Activated CD4-positive, alpha-beta memory T cell treated with anti-CD3 and anti-CD28 coated beads for 36 hours (primary cell): ENCODE results near the gene LAMB1. TPM values are rescaled to one million over a fixed set of nuclear protein-coding genes. Genes with fewer than 3 reads are reported as not detected.
"Not testable (repeated sequence)": the region's sequence is repeated elsewhere in the genome, so short reads cannot be mapped to it uniquely, and the experiment has no call there.

Experiments used
- CTCF ChIA-PET: fragments of 350-600 bp; sonication (Branson Sonifier 250); formaldehyde crosslinking; loops from one replicate; lab custom pipeline; 2021; ENCODE audit warnings: antibody characterized with exemption, inconsistent platforms; lab: Charles Lee
- POLR2A ChIA-PET: fragments of 350-600 bp; sonication (Branson Sonifier 250); formaldehyde crosslinking; loops from one replicate; lab custom pipeline; 2021; ENCODE audit warnings: antibody characterized with exemption; lab: Charles Lee
- DNase-seq: peaks from one replicate; pipeline ENCODE4 v3.0.0-alpha.2; 2020
- H3K27ac Mint-ChIP-seq: one replicate; pipeline ENCODE4 v1.8.0; 2021; ENCODE audit warnings: mixed read lengths
- H3K27me3 Mint-ChIP-seq: one replicate; pipeline ENCODE4 v1.8.0; 2021; ENCODE audit warnings: mixed read lengths
- H3K36me3 Mint-ChIP-seq: one replicate; pipeline ENCODE4 v1.8.0; 2021; ENCODE audit warnings: mixed read lengths
- H3K4me1 Mint-ChIP-seq: one replicate; pipeline ENCODE4 v1.8.0; 2021; ENCODE audit warnings: low read depth, mixed read lengths
- H3K4me3 Mint-ChIP-seq: one replicate; pipeline ENCODE4 v1.8.0; 2021; ENCODE audit warnings: mild to moderate bottlenecking, mixed read lengths
- H3K9me3 Mint-ChIP-seq: one replicate; pipeline ENCODE4 v1.8.0; 2021; ENCODE audit warnings: mixed read lengths
- intact Hi-C: fragments of 100-400 bp; cut with micrococcal nuclease; formaldehyde crosslinking; loops from one replicate; pipeline ENCODE4 v1.15.1; 2023
- total RNA-seq, 2 experiments: library from RNA; stranded (reverse); gene quantifications; one replicate each; pipeline ENCODE4 v1.2.3, GENCODE V29; 2021

The LAMB1 gene
- total RNA-seq, 2 experiments from 2014 or later = not detected

GRCh38 chr7:107960272-107960671, 42.7 kb downstream of the LAMB1 start:
- H3K4me3 Mint-ChIP-seq = no peak overlapping the region

GRCh38 chr7:107959527-107959898, 43.4 kb downstream of the LAMB1 start:
- no peaks in the 10 kb centered on the region for H3K9me3 Mint-ChIP-seq
- peaks cover 11% of the 10 kb centered on the region for H3K27me3 Mint-ChIP-seq
- intact Hi-C loops = no loop called here
- no peaks in the 10 kb centered on the region for H3K4me1 Mint-ChIP-seq
- DNase-seq = no peak
- no peaks in the 10 kb centered on the region for H3K36me3 Mint-ChIP-seq
- ChIA-PET CTCF (no interaction called here), POLR2A (no interaction called here)
- H3K4me3 Mint-ChIP-seq = no peak overlapping the region
- no peak overlapping the region for H3K27ac Mint-ChIP-seq

More at GRCh38 chr7:107960272-107960671, 42.7 kb downstream of the LAMB1 start:
- Mint-ChIP-seq H3K27ac (no peak overlapping the region), H3K36me3 (no peaks in the 10 kb centered on the region), H3K9me3 (no peaks in the 10 kb centered on the region), H3K27me3 (peaks cover 11% of the 10 kb centered on the region), H3K4me1 (no peaks in the 10 kb centered on the region)
- ChIA-PET POLR2A (no interaction called here), CTCF (no interaction called here)
- intact Hi-C loops = no loop called here
- no peak for DNase-seq

GRCh38 chr7:107958764-107959526, 44.0 kb downstream of the LAMB1 start:
- ChIA-PET POLR2A (no interaction called here), CTCF (no interaction called here)
- intact Hi-C loops = no loop called here
- no peak overlapping the region for H3K4me3 Mint-ChIP-seq
- no peaks in the 10 kb centered on the region for H3K36me3 Mint-ChIP-seq
- no peaks in the 10 kb centered on the region for H3K9me3 Mint-ChIP-seq
- no peaks in the 10 kb centered on the region for H3K4me1 Mint-ChIP-seq
- H3K27ac Mint-ChIP-seq = no peak overlapping the region
- no peak for DNase-seq
- H3K27me3 Mint-ChIP-seq = peaks cover 11% of the 10 kb centered on the region

- intact Hi-C loops = no loop called here
- no peak overlapping the region for H3K27ac Mint-ChIP-seq
- peaks cover 15% of the 10 kb centered on the region for H3K27me3 Mint-ChIP-seq
- ChIA-PET POLR2A (no interaction called here), CTCF (no interaction called here)
- no peaks in the 10 kb centered on the region for H3K4me1 Mint-ChIP-seq
- no peaks in the 10 kb centered on the region for H3K9me3 Mint-ChIP-seq
- H3K36me3 Mint-ChIP-seq = no peaks in the 10 kb centered on the region
- H3K4me3 Mint-ChIP-seq = no peak overlapping the region
- DNase-seq = no peak
Observed at GRCh38 chr7:107957436-107957835, 45.5 kb downstream of the LAMB1 start.

- peaks cover 15% of the 10 kb centered on the region for H3K27me3 Mint-ChIP-seq
- H3K4me3 Mint-ChIP-seq, H3K9me3 Mint-ChIP-seq, DNase-seq, H3K4me1 Mint-ChIP-seq, H3K36me3 Mint-ChIP-seq, CTCF ChIA-PET, intact Hi-C loops, H3K27ac Mint-ChIP-seq: not testable (repeated sequence)
- POLR2A ChIA-PET = interaction anchor here (0.5 kb wide), 1 partner anchor 194 kb away, joined by 3 read pairs; no protein-coding TSS in a partner anchor
Observed at GRCh38 chr7:107956950-107957349, 46.0 kb downstream of the LAMB1 start.

- Mint-ChIP-seq H3K36me3 (no peaks in the 10 kb centered on the region), H3K27ac (no peak overlapping the region), H3K9me3 (no peaks in the 10 kb centered on the region), H3K4me1 (no peaks in the 10 kb centered on the region), H3K27me3 (peaks cover 15% of the 10 kb centered on the region), H3K4me3 (no peak overlapping the region)
- ChIA-PET CTCF (no interaction called here), POLR2A (no interaction called here)
- intact Hi-C loops = no loop called here
- no peak for DNase-seq
Observed at GRCh38 chr7:107955394-107955793, 47.6 kb downstream of the LAMB1 start.

GRCh38 chr7:107953924-107954303, 49.0 kb downstream of the LAMB1 start:
- ChIA-PET POLR2A (no interaction called here), CTCF (interaction anchor here (0.7 kb wide), 1 partner anchor 19 kb away, joined by 3 read pairs; no protein-coding TSS in a partner anchor)
- Mint-ChIP-seq H3K27ac (no peak overlapping the region), H3K4me3 (no peak overlapping the region), H3K9me3 (no peaks in the 10 kb centered on the region), H3K4me1 (no peaks in the 10 kb centered on the region), H3K27me3 (peaks cover 12% of the 10 kb centered on the region), H3K36me3 (no peaks in the 10 kb centered on the region)
- intact Hi-C loops = no loop called here
- no peak for DNase-seq

- Mint-ChIP-seq H3K4me3 (no peak overlapping the region), H3K9me3 (no peaks in the 10 kb centered on the region), H3K27ac (no peak overlapping the region), H3K36me3 (no peaks in the 10 kb centered on the region), H3K27me3 (peaks cover 11% of the 10 kb centered on the region), H3K4me1 (no peaks in the 10 kb centered on the region)
- ChIA-PET POLR2A (no interaction called here), CTCF (interaction anchor here (0.7 to 1.0 kb wide), 2 partner anchors 19 to 36 kb away, joined by 3 read pairs; no protein-coding TSS in a partner anchor)
- no peak for DNase-seq
- intact Hi-C loops = no loop called here
Observed at GRCh38 chr7:107953265-107953923, 49.6 kb downstream of the LAMB1 start.

- intact Hi-C loops = no loop called here
- DNase-seq = no peak
- Mint-ChIP-seq H3K36me3 (no peaks in the 10 kb centered on the region), H3K27ac (no peak overlapping the region), H3K27me3 (peaks cover 8% of the 10 kb centered on the region), H3K9me3 (no peaks in the 10 kb centered on the region), H3K4me3 (no peak overlapping the region), H3K4me1 (no peaks in the 10 kb centered on the region)
- ChIA-PET CTCF (no interaction called here), POLR2A (no interaction called here)
Observed at GRCh38 chr7:107951896-107952295, 51.1 kb downstream of the LAMB1 start.

GRCh38 chr7:107951172-107951787, 51.7 kb downstream of the LAMB1 start:
- H3K27me3 Mint-ChIP-seq = peaks cover 4% of the 10 kb centered on the region
- no peaks in the 10 kb centered on the region for H3K9me3 Mint-ChIP-seq
- H3K36me3 Mint-ChIP-seq = no peaks in the 10 kb centered on the region
- intact Hi-C loops = no loop called here
- DNase-seq = no peak
- CTCF ChIA-PET = no interaction called here
- no peaks in the 10 kb centered on the region for H3K4me1 Mint-ChIP-seq
- POLR2A ChIA-PET = no interaction called here
- H3K4me3 Mint-ChIP-seq = no peak overlapping the region
- H3K27ac Mint-ChIP-seq = no peak overlapping the region

GRCh38 chr7:107949443-107949935, 53.5 kb downstream of the LAMB1 start:
- ChIA-PET POLR2A (no interaction called here), CTCF (no interaction called here)
- DNase-seq = no peak
- Mint-ChIP-seq H3K4me1 (no peaks in the 10 kb centered on the region), H3K9me3 (no peaks in the 10 kb centered on the region), H3K27me3 (peaks cover 3% of the 10 kb centered on the region), H3K36me3 (no peaks in the 10 kb centered on the region), H3K27ac (no peak overlapping the region), H3K4me3 (no peak overlapping the region)
- intact Hi-C loops = no loop called here

GRCh38 chr7:107948645-107949442, 54.1 kb downstream of the LAMB1 start:
- ChIA-PET POLR2A (no interaction called here), CTCF (no interaction called here)
- H3K27ac Mint-ChIP-seq = no peak overlapping the region
- no peaks in the 10 kb centered on the region for H3K4me1 Mint-ChIP-seq
- intact Hi-C loops = no loop called here
- no peak for DNase-seq
- peaks cover 3% of the 10 kb centered on the region for H3K27me3 Mint-ChIP-seq
- no peak overlapping the region for H3K4me3 Mint-ChIP-seq
- H3K9me3 Mint-ChIP-seq = no peaks in the 10 kb centered on the region
- no peaks in the 10 kb centered on the region for H3K36me3 Mint-ChIP-seq
